Dermis blood vessel endothelial cell (primary cell): ENCODE measurements around the gene CD207. TPM values are rescaled to one million over a fixed set of nuclear protein-coding genes. Genes with fewer than 3 reads are reported as not detected.
A peak's percentile ranks its signal among the peaks of the same experiment; 100 is the strongest.
"Not testable (repeated sequence)": the region's sequence is repeated elsewhere in the genome, so short reads cannot be mapped to it uniquely, and the experiment has no call there.

ENCODE experiments used
- DNase-seq: peaks from one replicate; pipeline ENCODE4 v3.0.0; 2010
- total RNA-seq: library from RNA; depleted of rRNA; stranded (reverse); fragments of >200 nt; gene quantifications from 2 replicates; pipeline ENCODE4 v1.2.3, GENCODE V29; 2014

CD207 gene
- not detected in 2 replicates for total RNA-seq

GRCh38 chr2:70835643-70836042 is at the start of gene CD207:
Gene CD207 (minus strand): TSS chr2:70835816. CDS start chr2:70835776, 40 bp downstream.
- no peak for DNase-seq

- not testable (repeated sequence) for DNase-seq
Measured at GRCh38 chr2:70878543-70878942, 42.9 kb upstream of the CD207 start.

- DNase-seq = not testable (repeated sequence)
Measured at GRCh38 chr2:70876138-70876537, 40.5 kb upstream of the CD207 start.

- DNase-seq = no peak
Measured at GRCh38 chr2:70873541-70873940, 37.9 kb upstream of the CD207 start.

DNA sequence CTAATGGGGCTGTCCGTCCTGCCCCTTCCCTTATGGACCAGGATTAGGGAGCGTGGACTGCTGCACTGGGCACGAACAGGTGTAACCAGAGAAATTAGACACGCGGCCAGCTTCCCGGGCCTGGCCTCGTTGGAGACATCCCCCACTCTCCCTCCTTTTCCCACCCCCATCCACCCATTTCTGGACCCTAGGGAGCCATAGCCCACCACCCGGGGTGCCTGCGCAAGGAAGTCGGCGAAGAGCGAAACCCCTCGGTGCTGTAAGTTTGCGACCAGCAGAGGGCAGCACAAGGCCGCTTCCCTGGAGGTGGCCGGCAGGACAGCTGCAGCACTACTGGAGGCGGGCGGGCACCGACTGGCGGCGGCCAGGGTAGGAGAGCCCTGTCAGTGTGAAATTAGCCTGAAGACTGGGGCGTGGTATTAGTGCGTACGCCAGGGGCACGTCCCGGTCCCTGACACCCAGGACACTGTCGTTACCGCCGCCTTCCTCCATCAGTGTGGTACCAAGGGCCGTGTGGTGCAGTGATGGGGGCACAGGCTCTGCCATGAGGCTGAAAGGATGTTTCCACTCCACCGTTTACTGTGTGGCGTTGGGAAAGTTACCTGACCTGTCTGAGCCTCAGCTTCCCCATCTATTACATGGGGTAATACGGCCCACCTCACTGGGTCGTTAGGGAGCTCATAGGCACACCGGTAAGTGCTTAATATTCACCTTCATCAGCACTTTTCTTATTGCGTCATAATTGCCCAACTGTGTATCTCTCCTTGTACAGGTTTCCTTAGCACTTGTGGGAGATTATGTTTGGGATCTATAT is 36.0 kb upstream of the CD207 start:
- peak; percentile 91 for DNase-seq

DNA sequence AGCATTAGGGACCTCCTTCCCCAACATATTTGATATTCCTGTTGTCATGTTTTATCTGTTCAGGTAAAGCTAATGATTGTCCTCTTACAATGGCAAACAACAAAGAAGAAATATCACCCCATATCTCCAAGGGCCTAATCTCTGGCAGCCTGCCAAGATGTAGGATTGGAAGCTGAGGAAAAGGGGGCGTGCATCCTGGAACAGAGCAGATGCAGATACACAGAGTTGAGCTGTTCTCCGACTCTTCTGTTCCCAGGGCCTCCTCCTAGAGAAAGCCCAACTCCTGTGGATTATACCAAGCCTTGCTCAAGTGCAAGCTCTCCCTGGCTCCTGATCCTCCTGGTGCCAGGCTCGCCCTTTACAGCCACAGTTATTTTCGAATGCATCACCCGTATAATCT is 35.2 kb upstream of the CD207 start:
- no peak for DNase-seq

- DNase-seq = no peak
Measured at GRCh38 chr2:70868970-70869369, 33.4 kb upstream of the CD207 start.

- DNase-seq = peak; percentile 88
Measured at GRCh38 chr2:70861777-70862625, 26.4 kb upstream of the CD207 start.

GRCh38 chr2:70855667-70856066 is 20.1 kb upstream of the CD207 start:
- DNase-seq = no peak

- no peak for DNase-seq
Measured at GRCh38 chr2:70854411-70854810, 18.8 kb upstream of the CD207 start.

- DNase-seq = no peak
Measured at GRCh38 chr2:70852824-70853223, 17.2 kb upstream of the CD207 start.

GRCh38 chr2:70851704-70852103 is 16.1 kb upstream of the CD207 start:
- DNase-seq = peak; percentile 23

GRCh38 chr2:70850925-70851324 is 15.3 kb upstream of the CD207 start:
- no peak for DNase-seq

DNA sequence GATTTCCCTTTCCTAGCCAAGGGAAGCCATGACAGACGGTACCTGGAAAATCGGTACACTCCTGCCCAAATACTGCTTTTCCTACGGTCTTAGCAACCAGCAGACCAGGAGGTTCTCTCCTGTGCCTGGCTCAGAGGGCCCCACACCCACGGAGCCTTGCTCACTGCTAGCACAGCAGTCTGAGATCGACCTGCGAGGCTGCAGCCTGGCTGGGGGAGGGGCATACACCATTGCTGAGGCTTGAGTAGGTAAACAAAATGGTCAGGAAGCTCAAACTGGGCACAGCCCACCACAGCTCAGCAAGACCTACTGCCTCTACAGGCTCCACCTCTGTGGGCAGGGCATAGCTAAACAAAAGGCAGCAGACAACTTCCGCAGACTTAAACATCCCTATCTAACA is 6.8 kb upstream of the CD207 start:
- no peak for DNase-seq

GRCh38 chr2:70837980-70838925 is 2.6 kb upstream of the CD207 start:
- no peak for DNase-seq

DNA sequence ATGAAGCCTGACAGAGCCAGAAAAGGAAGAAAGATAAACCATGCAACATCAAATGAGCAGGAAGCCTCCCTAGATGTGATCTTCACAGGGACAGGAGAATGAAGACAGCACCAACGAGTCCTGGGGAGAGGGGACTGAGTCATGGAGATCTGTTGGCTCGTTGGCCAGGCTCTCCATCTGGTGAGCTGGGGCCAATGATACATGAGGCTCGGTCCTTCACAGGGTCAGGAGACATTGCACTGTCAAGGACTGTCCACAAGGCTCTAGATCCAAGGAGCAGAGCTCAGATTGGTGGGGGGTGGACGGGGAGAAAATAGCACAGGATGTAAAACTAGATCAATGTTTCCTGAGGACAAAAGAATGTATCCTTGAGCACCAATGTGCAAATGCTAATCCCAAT is 735 bp downstream of the CD207 start:
- DNase-seq = no peak

- no peak for DNase-seq
Measured at GRCh38 chr2:70834106-70834505, 1.5 kb downstream of the CD207 start.

DNA sequence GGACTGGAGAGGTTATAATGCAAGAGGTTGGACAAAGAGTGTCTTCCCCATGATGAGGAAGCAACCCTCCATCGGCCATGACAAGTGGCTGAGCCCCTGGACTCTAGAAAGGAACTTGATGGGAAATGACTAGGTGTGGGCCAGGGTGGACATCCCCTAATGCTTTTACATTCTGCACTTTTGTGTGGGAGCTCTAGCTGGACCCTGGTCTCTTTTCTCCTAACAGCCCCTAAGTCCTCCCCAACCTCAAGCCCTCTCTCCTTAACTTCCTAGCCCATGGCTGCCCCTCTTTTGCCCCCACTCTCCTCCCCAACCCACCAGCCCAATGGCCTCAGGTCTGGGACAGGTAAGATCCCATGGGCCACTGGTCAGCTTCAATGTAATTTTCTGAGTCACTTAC is 2.4 kb downstream of the CD207 start:
- DNase-seq = no peak

DNA sequence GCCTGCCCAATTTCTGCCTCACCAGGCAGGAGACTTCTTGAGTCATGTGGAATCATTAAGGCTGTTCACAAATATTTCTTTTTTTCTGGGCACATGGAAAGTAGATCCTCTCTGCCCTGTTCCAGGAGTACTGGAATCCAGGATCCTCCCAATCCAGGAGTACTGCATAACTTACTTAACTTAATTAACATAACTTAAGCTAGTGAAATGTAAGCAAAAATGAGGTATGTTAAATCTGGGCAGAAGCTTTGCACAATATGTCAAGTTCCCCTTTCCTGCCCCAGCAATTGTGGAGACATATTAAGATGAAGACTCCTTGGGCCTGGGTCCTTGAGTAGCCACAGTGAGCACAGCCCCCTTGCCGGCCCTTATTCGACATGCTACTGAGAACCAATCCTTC is 3.2 kb downstream of the CD207 start:
- DNase-seq = no peak

GRCh38 chr2:70831861-70832260 is 3.8 kb downstream of the CD207 start:
- peak; percentile 80 for DNase-seq

- DNase-seq = peak; percentile 15
Measured at GRCh38 chr2:70830366-70830765, 5.2 kb downstream of the CD207 start.

- peak; percentile 60 for DNase-seq
Measured at GRCh38 chr2:70829916-70830315, 5.7 kb downstream of the CD207 start.
